Suprapubic skin (tissue), 3 donors: ENCODE results near the gene SYNE2.

ENCODE experiments used
- CTCF ChIP-seq, 2 donors: fragments of 200-600 bp in 1 of 2; fragments of 450-650 bp in 1 of 2; sonication (generic) in 1 of 2; IDR thresholded peaks; one replicate each; pipeline ENCODE4 v1.5.1; 2016 to 2019; ENCODE audit warnings: antibody characterized with exemption in 2 of 2, mild to moderate bottlenecking in 1 of 2, moderate library complexity in 1 of 2
- EP300 ChIP-seq: sonication (generic); formaldehyde crosslinking; IDR thresholded peaks from one replicate; pipeline ENCODE4 v1.6.1; 2017; ENCODE audit warnings: antibody characterized with exemption

GRCh38 chr14:63938198-63939005 lies 85.6 kb downstream of the SYNE2 start:
- TF ChIP-seq CTCF (IDR thresholded peaks at IDR 0.05) (no peak), EP300 (no peak)
